RPMI7951 (cell line): ENCODE measurements around the gene CACNA2D2. TPM values are rescaled to one million over a fixed set of nuclear protein-coding genes. Genes with fewer than 3 reads are reported as not detected.

ENCODE experiments used
- total RNA-seq: library from RNA; depleted of rRNA; stranded (reverse); fragments of >200 nt; shearing (Covaris generic); gene quantifications from 2 replicates; pipeline ENCODE4 v1.2.3, GENCODE V29; 2014; rRNA removed

Gene CACNA2D2
- total RNA-seq, 1 experiment from 2014 or later = under 0.01 TPM

Other genes with a start within 250 kb of the CACNA2D2 start
- 3.1 and 5.6 TPM in 2 replicates for gene SEMA3B, start 234.5 kb downstream of the CACNA2D2 start, total RNA-seq
- gene LSMEM2, start 224.5 kb downstream of the CACNA2D2 start, total RNA-seq = not detected in 2 replicates
- 97.9 and 116 TPM in 2 replicates for gene IFRD2, start 211.2 kb downstream of the CACNA2D2 start, total RNA-seq
- gene HYAL3, start 204.2 kb downstream of the CACNA2D2 start, total RNA-seq = 11.5 and 12.0 TPM in 2 replicates
- gene NAA80, start 204.2 kb downstream of the CACNA2D2 start, total RNA-seq = 14.6 and 16.1 TPM in 2 replicates
- gene HYAL1, start 200.1 kb downstream of the CACNA2D2 start, total RNA-seq = 0.29 and 0.72 TPM in 2 replicates
- 42.2 and 52.3 TPM in 2 replicates for gene HYAL2, start 180.9 kb downstream of the CACNA2D2 start, total RNA-seq
- gene TUSC2, start 175.4 kb downstream of the CACNA2D2 start, total RNA-seq = 26.8 and 33.7 TPM in 2 replicates
- gene RASSF1, start 162.8 kb downstream of the CACNA2D2 start, total RNA-seq = 51.7 and 77.8 TPM in 2 replicates
- gene ZMYND10, start 157.9 kb downstream of the CACNA2D2 start, total RNA-seq = 2.9 and 5.2 TPM in 2 replicates
- gene NPRL2, start 152.9 kb downstream of the CACNA2D2 start, total RNA-seq = 26.2 and 35.7 TPM in 2 replicates
- 39.7 and 49.1 TPM in 2 replicates for gene CYB561D2, start 152.8 kb downstream of the CACNA2D2 start, total RNA-seq
- gene TMEM115, start 144.1 kb downstream of the CACNA2D2 start, total RNA-seq = 42.5 and 45.4 TPM in 2 replicates
- gene C3orf18, start 64.1 kb upstream of the CACNA2D2 start, total RNA-seq = 15.5 and 16.0 TPM in 2 replicates
- gene HEMK1, start 65.9 kb upstream of the CACNA2D2 start, total RNA-seq = 8.8 and 12.8 TPM in 2 replicates
- 1.1 and 1.8 TPM in 2 replicates for gene CISH, start 108.1 kb upstream of the CACNA2D2 start, total RNA-seq
- 65.7 and 75.5 TPM in 2 replicates for gene MAPKAPK3, start 113.5 kb upstream of the CACNA2D2 start, total RNA-seq
- gene DOCK3, start 171.3 kb upstream of the CACNA2D2 start, total RNA-seq = 0.10 and 0.12 TPM in 2 replicates